Common myeloid progenitor, CD34-positive (primary cell): ENCODE measurements around the gene TRIM44. TPM values are rescaled to one million over a fixed set of nuclear protein-coding genes. Genes with fewer than 3 reads are reported as not detected.

Experiments used
- CTCF ChIA-PET: fragments of 350-600 bp; sonication (Branson Sonifier 250); formaldehyde crosslinking; loops from one replicate; lab custom pipeline; 2021; ENCODE audit warnings: antibody characterized with exemption; lab: Charles Lee
- POLR2A ChIA-PET: fragments of 350-600 bp; sonication (Branson Sonifier 250); formaldehyde crosslinking; loops from one replicate; lab custom pipeline; 2021; ENCODE audit warnings: antibody characterized with exemption; lab: Charles Lee
- DNase-seq, 3 donors: peaks; one replicate each; pipeline versions ENCODE4 v3.0.0 to v3.0.0-alpha.2; 2013
- H3K27ac ChIP-seq, 2 experiments: 1 replicate in 1 of 2; 2 replicates in 1 of 2; pipeline ENCODE4 v1.7.0; 2013; ENCODE audit warnings: inconsistent platforms in 2 of 2, low read length in 2 of 2, mild to moderate bottlenecking in 2 of 2, low read depth in 1 of 2, moderate library complexity in 1 of 2; ENCODE audit not compliant: severe bottlenecking in 2 of 2, insufficient read depth in 1 of 2, poor library complexity in 1 of 2
- H3K27me3 ChIP-seq, 5 experiments: replicated peaks in 2 of 5; 1 replicate in 3 of 5; 2 replicates in 2 of 5; pipeline versions ENCODE4 v1.6.1 to v1.7.0; 2013; ENCODE audit warnings: low read length in 4 of 5, mild to moderate bottlenecking in 2 of 5, moderate library complexity in 2 of 5, inconsistent platforms in 1 of 5; ENCODE audit not compliant: insufficient read depth in 5 of 5, control insufficient read depth in 4 of 5
- H3K36me3 ChIP-seq, 4 experiments: 1 replicate in 2 of 4; 2 replicates in 2 of 4; pipeline versions ENCODE4 v1.6.1 to v1.7.0; 2013; ENCODE audit warnings: low read length in 3 of 4, control low read depth in 1 of 4, mild to moderate bottlenecking in 1 of 4; ENCODE audit not compliant: control insufficient read depth in 4 of 4, insufficient read depth in 4 of 4
- H3K4me1 ChIP-seq, 4 experiments: 1 replicate in 3 of 4; 2 replicates in 1 of 4; pipeline versions ENCODE4 v1.6.1 to v1.7.1; 2013; ENCODE audit warnings: low read length in 3 of 4, mild to moderate bottlenecking in 3 of 4, control low read depth in 1 of 4, inconsistent platforms in 1 of 4, moderate library complexity in 1 of 4; ENCODE audit not compliant: control insufficient read depth in 4 of 4, insufficient read depth in 4 of 4; ENCODE audit errors: control extremely low read depth in 1 of 4
- H3K4me3 ChIP-seq, 7 experiments: 1 replicate in 4 of 7; 2 replicates in 3 of 7; pipeline versions ENCODE4 v1.5.1 to v1.7.0; 2013; ENCODE audit warnings: mild to moderate bottlenecking in 7 of 7, low read length in 6 of 7, moderate library complexity in 6 of 7, inconsistent platforms in 2 of 7, low read depth in 2 of 7, control low read depth in 1 of 7; ENCODE audit not compliant: insufficient read depth in 4 of 7, control insufficient read depth in 1 of 7; ENCODE audit errors: extremely low read depth in 1 of 7
- H3K9me3 ChIP-seq, 5 experiments: 1 replicate in 4 of 5; 2 replicates in 1 of 5; pipeline versions ENCODE4 v1.6.1 to v1.7.1; 2013; ENCODE audit warnings: low read length in 4 of 5, mild to moderate bottlenecking in 2 of 5, inconsistent platforms in 1 of 5, low read depth in 1 of 5, moderate library complexity in 1 of 5; ENCODE audit not compliant: control insufficient read depth in 4 of 5, insufficient read depth in 2 of 5; ENCODE audit errors: control extremely low read depth in 1 of 5
- WGBS: methylation state at CpG from one replicate; pipeline ENCODE4 v1.1.5; 2013; ENCODE audit not compliant: insufficient coverage; 5-methylcytosine and 5-hydroxymethylcytosine counted together
- polyA plus RNA-seq: library from polyadenylated mRNA; unstranded; fragments of 120-200 nt; gene quantifications from one replicate; pipeline ENCODE4 v1.2.1, GENCODE V29; 2013

TRIM44 gene, protein sequence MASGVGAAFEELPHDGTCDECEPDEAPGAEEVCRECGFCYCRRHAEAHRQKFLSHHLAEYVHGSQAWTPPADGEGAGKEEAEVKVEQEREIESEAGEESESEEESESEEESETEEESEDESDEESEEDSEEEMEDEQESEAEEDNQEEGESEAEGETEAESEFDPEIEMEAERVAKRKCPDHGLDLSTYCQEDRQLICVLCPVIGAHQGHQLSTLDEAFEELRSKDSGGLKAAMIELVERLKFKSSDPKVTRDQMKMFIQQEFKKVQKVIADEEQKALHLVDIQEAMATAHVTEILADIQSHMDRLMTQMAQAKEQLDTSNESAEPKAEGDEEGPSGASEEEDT
- polyA plus RNA-seq = 35.0 TPM

DNA sequence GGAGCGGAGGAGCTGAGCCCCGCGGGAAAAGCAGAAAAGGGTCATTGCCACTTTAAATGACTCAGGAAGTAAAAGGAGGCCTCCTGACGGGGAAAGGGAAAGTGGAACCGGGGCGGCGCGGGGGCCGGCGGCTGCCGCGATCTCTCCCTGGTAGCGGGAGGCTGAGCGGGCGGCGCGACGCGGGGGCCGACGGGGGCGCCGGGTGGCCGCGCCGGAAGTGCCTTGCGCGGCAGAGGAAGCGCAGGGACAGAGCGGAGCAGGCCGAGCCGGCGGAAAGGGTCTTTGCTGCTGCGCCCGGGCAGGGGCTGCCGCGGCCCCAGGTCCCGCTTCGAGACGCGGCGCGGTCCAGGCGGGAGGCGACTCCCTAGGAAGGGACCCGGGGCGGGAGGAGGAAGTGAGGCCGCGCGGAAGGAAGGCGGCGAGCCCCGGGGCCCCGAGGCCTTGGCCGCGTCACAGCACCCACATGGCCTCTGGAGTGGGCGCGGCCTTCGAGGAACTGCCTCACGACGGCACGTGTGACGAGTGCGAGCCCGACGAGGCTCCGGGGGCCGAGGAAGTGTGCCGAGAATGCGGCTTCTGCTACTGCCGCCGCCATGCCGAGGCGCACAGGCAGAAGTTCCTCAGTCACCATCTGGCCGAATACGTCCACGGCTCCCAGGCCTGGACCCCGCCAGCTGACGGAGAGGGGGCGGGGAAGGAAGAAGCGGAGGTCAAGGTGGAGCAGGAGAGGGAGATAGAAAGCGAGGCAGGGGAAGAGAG lies at the start of gene TRIM44:
Gene TRIM44 (plus strand): TSS at position 127 of the 759 bp plus-strand sequence. CDS start 337 bp downstream, at position 464.
- 4% methylated on average over 76 of the region's 82 CpGs for WGBS
- Histone ChIP-seq H3K27ac (peak within 1 kb of the TSS in 1 of 2 experiments; percentile 81), H3K4me3 (peak within 1 kb of the TSS; percentile 60 to 94 (median 84)), H3K9me3 (peaks cover 4 to 37% (median 16%) of the 10 kb centered on the region in 5 experiments), H3K27me3 (peaks cover 0 to 6% (median 0%) of the 10 kb centered on the region in 5 experiments), H3K4me1 (peaks cover 3 to 19% (median 16%) of the 10 kb centered on the region in 4 experiments), H3K36me3 (peaks cover 0 to 20% (median 4%) of the 10 kb centered on the region in 4 experiments)
- CTCF ChIA-PET = no interaction called here
- POLR2A ChIA-PET = no interaction called here
- DNase-seq = peak; percentile 82 to 93 (median 88)

DNA sequence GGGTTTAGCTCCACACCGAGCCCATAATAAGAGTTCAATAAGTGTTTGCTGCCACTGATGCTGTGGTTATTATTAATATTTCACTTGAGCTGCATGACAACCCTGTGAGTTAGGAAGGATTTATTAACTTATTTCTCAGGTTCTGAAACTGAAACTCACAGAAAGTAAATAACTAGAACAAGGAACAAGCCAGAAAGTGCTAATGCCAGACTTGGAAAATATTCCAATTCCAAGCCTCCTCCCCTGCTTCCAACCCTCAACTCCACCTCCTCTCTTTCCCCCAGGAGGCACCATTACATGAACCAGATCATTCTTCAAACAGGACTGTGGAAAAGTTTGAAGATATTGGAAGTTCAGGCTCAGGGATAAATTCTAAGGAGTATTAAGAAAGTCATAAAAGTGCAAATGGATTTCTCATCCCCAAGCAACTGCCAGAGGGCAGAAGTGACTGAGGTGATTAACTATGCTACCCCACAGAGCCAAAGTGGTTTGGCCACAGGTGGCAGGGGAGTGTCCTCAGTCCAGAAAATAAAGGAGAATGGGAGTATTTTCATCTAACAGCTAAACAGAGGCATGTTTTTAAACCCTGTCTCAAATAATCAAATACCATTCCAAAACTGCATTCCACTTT lies 47.5 kb upstream of the TRIM44 start:
- H3K4me1 ChIP-seq = peaks cover 0 to 31% (median 22%) of the 10 kb centered on the region in 4 experiments
- no peak overlapping the region for H3K27ac ChIP-seq
- CTCF ChIA-PET = interaction anchor here (1.0 to 2.4 kb wide), 14 partner anchors 8 to 655 kb away, joined by 3 to 11 read pairs (median 4); no protein-coding TSS in a partner anchor
- POLR2A ChIA-PET = no interaction called here
- H3K36me3 ChIP-seq = no peaks in the 10 kb centered on the region
- no peak for DNase-seq
- no peak overlapping the region for H3K4me3 ChIP-seq
- H3K9me3 ChIP-seq = no peaks in the 10 kb centered on the region
- H3K27me3 ChIP-seq = peaks cover 0 to 52% (median 7%) of the 10 kb centered on the region in 5 experiments
- WGBS = no CpG with 5 or more reads among the region's 1 CpG

DNA sequence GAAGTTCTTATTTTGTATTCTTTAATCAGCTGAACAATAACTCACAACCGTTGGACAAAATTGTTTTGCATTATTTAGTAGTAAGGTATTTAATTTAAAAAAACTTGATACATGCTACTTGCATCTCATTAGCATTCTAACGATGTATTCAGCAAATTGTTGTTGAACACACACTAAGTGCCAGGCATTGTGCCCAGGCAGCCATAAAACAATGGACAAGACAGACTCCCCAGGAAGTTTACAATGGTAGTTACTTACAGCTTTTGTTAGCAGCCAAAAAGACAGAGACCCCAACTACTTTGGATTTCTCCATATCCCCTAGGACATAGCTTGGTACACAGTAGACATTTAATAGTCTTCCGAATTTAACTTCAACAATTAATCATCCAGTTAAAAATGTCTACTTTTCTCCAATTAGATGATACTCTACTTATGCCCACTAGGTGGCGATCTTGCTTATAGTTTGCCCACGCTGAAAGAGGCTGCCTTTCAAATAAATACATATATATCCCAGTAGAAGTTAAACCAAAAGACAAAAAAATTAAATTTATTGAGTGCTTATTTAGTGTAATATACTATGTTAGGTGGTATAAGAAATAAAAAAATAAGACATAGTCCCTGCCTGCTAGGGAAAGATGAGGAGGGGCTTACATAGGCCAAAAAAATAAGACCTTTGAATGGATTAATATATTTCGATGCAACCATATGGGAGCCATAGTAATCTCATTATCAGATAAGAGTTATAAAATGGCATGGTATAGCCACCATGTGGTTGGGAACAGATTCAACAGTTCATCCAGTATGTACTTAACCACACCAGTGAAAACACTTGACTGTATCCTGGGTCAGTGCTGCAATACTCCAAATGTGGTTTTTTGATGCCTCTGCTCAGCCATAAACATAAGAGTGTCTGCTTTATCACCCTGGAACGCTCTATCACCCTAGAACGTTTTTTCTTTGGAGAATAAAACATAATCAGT lies 46.4 kb upstream of the TRIM44 start:
- WGBS = 23% methylated on average over 2 of the region's 8 CpGs
- Histone ChIP-seq H3K4me1 (peaks cover 0 to 36% (median 26%) of the 10 kb centered on the region in 4 experiments), H3K27me3 (peaks cover 3 to 64% (median 13%) of the 10 kb centered on the region in 5 experiments), H3K36me3 (no peaks in the 10 kb centered on the region), H3K27ac (no peak overlapping the region), H3K9me3 (no peaks in the 10 kb centered on the region), H3K4me3 (no peak overlapping the region)
- ChIA-PET CTCF (interaction anchor here (0.7 to 2.4 kb wide), 15 partner anchors 9 to 653 kb away, joined by 3 to 11 read pairs (median 4); no protein-coding TSS in a partner anchor), POLR2A (no interaction called here)
- DNase-seq = peak; percentile 63 to 80 (median 80)

DNA sequence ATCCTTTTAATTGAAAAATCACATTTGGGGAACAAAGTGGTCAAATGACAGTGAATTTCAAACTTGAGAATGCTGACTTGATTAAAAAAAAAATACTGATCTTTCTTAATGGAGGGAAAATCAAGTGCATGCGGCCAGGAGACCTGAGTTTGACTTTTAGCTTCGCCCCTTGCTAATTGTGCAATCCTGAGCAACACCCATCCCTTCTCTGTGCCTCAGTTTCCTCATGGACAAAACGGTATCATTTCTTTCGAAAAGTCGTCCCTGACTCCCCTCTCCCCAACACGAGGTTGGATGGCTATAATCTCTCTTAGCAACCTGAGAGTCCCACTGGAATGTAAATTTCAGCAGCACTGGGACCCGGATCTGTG lies 45.3 kb upstream of the TRIM44 start:
- no peak overlapping the region for H3K27ac ChIP-seq
- no peak overlapping the region for H3K4me3 ChIP-seq
- H3K36me3 ChIP-seq = no peaks in the 10 kb centered on the region
- no peaks in the 10 kb centered on the region for H3K9me3 ChIP-seq
- peaks cover 3 to 75% (median 19%) of the 10 kb centered on the region in 5 experiments for H3K27me3 ChIP-seq
- WGBS = 65% methylated on average over 7 of the region's 7 CpGs
- ChIA-PET CTCF (interaction anchor here (1.0 to 1.6 kb wide), 3 partner anchors 506 to 642 kb away, joined by 3 read pairs; no protein-coding TSS in a partner anchor), POLR2A (no interaction called here)
- no peak for DNase-seq
- H3K4me1 ChIP-seq = peaks cover 0 to 29% (median 25%) of the 10 kb centered on the region in 4 experiments

DNA sequence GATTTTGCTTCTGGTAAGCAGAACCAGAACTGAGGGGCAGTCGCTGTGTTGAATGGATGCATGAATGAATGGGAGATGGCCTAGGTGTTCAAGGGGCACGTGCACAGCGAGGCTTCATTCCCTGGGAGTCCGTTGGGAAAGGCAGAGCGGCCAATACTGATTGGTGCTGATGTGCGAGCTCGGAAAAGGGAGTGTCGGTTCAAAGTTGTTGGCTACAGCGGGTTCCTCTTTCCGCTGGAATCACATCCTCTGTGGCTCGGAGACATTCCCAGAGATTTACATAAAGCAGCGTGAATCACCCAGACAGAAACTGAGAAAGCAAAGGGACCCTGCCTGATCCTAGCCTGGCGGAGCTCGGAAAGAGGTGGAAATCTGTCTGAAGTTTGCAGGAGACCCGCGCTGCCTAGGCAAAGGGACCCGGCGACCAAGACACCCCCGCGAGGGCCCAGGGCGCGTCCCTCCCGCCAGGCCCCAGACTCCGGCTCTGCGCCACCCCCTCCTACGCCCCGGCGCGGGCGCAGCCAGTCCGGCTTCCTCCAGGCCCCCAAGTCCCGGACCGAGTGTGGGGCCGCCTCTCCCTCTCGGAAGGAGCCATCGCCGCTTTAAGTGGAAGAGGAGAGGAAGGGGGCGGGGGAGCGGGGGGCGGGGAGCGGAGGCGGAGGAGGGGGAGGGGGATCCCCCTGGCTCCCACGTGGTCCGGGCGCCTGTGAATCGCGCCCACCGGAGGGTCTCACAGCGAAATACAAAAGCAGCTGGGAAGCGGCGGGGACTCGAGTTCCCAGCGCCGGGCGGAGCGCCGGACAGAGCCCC lies 44.7 kb upstream of the TRIM44 start, which contains the start of gene FJX1:
Gene FJX1 (plus strand): TSS at position 774 of the 810 bp plus-strand sequence. CDS start 177 bp downstream, outside the sequence.
- POLR2A ChIA-PET = no interaction called here
- Histone ChIP-seq H3K27ac (no peak within 1 kb of the TSS), H3K4me3 (peak within 1 kb of the TSS in 6 of 7 experiments; percentile 37 to 67 (median 58)), H3K36me3 (no peaks in the 10 kb centered on the region), H3K4me1 (peaks cover 0 to 29% (median 25%) of the 10 kb centered on the region in 4 experiments), H3K27me3 (peaks cover 3 to 79% (median 21%) of the 10 kb centered on the region in 5 experiments), H3K9me3 (no peaks in the 10 kb centered on the region)
- peak in 2 of 3 donors; percentile 30 to 58 for DNase-seq
- 2% methylated on average over 44 of the region's 57 CpGs for WGBS
- CTCF ChIA-PET = interaction anchor here (1.0 to 1.6 kb wide), 5 partner anchors 201 to 641 kb away, joined by 3 to 5 read pairs (median 3); no protein-coding TSS in a partner anchor
